ENCODE data around the gene DIP2B.

DIP2B gene

DNA sequence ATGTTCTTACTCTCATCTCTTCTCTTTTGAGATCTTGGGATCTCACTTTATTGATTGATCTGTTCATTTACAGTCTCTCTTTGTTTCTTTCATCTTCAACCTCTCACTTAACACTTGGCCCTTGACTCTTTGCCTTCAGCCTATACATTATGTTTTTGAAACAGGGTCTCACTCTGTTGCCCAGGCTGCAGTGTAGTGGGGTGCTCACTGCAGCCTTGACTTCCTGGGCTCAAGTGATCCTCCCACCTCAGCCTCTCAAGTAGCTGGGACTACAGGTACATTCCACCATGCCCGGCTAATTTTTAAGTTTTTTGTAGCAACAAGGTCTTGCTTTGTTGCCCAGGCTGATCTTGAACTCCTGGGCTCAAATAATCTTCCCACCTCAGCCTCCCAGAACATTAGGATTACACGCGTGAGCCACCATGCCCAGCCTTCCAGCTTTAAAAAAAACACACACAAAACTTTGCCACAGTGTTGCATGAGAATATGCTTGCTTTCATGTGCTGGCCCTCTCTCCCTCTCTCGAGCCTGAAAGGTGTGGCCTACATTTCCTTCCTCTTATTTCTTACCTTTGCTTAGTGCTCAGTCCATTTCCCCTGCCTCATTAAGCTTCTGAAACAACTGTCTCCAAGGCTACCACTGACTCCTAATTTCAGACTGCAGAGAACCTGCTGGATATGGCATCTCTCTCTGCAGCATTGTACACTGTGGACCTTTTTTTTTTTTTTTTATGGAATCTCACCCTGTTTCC, 9.9 kb downstream of the DIP2B start:
- H3K9me2 ChIP-seq (replicated peaks; ENCODE audit: insufficient read depth, low read length): no peaks in the 10 kb centered on the region
- no peak overlapping the region for H3K9ac ChIP-seq (ENCODE audit: low read length)
- no peak overlapping the region for H3K4me3 ChIP-seq (ENCODE audit: insufficient read depth, low read length, poor library complexity, severe bottlenecking)
- H3K36me3 ChIP-seq (ENCODE audit: low read length): no peaks in the 10 kb centered on the region
- H3K4me2 ChIP-seq (ENCODE audit: low read depth, low read length, poor library complexity, severe bottlenecking): no peak overlapping the region
- H3F3A ChIP-seq (ENCODE audit: insufficient read depth): 0 out of 2 replicates have a peak, but pooled peaks cover 4% of the 10 kb centered on the region
- no peaks in the 10 kb centered on the region for H3K27me3 ChIP-seq (ENCODE audit: low read length)
- H4K20me1 ChIP-seq (ENCODE audit: low read depth, low read length): no peaks in the 10 kb centered on the region
- H2AFZ ChIP-seq (ENCODE audit: low read depth, low read length, severe bottlenecking): no peak overlapping the region
- H3K9me3 ChIP-seq (ENCODE audit: insufficient read depth, low read length): no peaks in the 10 kb centered on the region
- peaks cover 29% of the 10 kb centered on the region for H3K79me2 ChIP-seq (ENCODE audit: insufficient read depth, low read length)
- TF ChIP-seq, protein P1, sequence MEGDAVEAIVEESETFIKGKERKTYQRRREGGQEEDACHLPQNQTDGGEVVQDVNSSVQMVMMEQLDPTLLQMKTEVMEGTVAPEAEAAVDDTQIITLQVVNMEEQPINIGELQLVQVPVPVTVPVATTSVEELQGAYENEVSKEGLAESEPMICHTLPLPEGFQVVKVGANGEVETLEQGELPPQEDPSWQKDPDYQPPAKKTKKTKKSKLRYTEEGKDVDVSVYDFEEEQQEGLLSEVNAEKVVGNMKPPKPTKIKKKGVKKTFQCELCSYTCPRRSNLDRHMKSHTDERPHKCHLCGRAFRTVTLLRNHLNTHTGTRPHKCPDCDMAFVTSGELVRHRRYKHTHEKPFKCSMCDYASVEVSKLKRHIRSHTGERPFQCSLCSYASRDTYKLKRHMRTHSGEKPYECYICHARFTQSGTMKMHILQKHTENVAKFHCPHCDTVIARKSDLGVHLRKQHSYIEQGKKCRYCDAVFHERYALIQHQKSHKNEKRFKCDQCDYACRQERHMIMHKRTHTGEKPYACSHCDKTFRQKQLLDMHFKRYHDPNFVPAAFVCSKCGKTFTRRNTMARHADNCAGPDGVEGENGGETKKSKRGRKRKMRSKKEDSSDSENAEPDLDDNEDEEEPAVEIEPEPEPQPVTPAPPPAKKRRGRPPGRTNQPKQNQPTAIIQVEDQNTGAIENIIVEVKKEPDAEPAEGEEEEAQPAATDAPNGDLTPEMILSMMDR (IDR thresholded peaks at IDR 0.05; ENCODE audit: insufficient read depth, low read length, poor library complexity, severe bottlenecking): no peak
- no peak for TF ChIP-seq EZH2phosphoT487 (conservative IDR thresholded peaks at IDR 0.05; ENCODE audit: low read length)
- no peak overlapping the region for H3K27ac ChIP-seq (ENCODE audit: low read depth, low read length)

DNA sequence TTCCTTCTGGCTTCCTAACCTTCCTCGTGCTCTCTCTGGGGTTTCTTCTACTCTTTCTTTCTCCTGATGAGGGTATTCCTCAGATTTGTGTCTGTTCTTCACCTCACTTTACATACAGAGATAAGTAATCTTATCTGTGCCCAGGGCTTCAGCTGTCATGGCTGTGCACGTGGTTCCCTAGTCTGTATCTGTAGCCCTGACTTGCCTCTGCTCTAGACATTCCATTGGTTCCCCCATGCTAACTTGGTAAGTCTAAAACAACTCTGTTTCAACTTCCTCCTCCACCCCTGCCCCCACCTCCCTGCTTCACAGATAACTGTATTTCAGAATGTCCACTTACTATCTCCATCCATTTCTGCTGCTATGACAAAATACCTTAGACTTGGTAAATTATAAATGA, 10.8 kb downstream of the DIP2B start:
- Histone ChIP-seq H3K4me2 (ENCODE audit: low read depth, low read length, poor library complexity, severe bottlenecking) (no peak overlapping the region), H3K79me2 (ENCODE audit: insufficient read depth, low read length) (peaks cover 32% of the 10 kb centered on the region), H3K27ac (ENCODE audit: low read depth, low read length) (no peak overlapping the region), H3K36me3 (ENCODE audit: low read length) (no peaks in the 10 kb centered on the region), H3K4me3 (ENCODE audit: insufficient read depth, low read length, poor library complexity, severe bottlenecking) (no peak overlapping the region), H3K9me3 (ENCODE audit: insufficient read depth, low read length) (no peaks in the 10 kb centered on the region), H4K20me1 (ENCODE audit: low read depth, low read length) (no peaks in the 10 kb centered on the region; the same call in 1 of the 2 replicates), H3K27me3 (ENCODE audit: low read length) (no peaks in the 10 kb centered on the region), H3K9ac (ENCODE audit: low read length) (no peak overlapping the region), H2AFZ (ENCODE audit: low read depth, low read length, severe bottlenecking) (no peak overlapping the region), H3K9me2 (replicated peaks; ENCODE audit: insufficient read depth, low read length) (no peaks in the 10 kb centered on the region), H3F3A (ENCODE audit: insufficient read depth) (peaks cover 9% of the 10 kb centered on the region; the same call in 1 of the 2 replicates)
- no peak for TF ChIP-seq EZH2phosphoT487 (conservative IDR thresholded peaks at IDR 0.05; ENCODE audit: low read length)
- TF ChIP-seq, protein P1 (IDR thresholded peaks at IDR 0.05; ENCODE audit: insufficient read depth, low read length, poor library complexity, severe bottlenecking): no peak

DNA sequence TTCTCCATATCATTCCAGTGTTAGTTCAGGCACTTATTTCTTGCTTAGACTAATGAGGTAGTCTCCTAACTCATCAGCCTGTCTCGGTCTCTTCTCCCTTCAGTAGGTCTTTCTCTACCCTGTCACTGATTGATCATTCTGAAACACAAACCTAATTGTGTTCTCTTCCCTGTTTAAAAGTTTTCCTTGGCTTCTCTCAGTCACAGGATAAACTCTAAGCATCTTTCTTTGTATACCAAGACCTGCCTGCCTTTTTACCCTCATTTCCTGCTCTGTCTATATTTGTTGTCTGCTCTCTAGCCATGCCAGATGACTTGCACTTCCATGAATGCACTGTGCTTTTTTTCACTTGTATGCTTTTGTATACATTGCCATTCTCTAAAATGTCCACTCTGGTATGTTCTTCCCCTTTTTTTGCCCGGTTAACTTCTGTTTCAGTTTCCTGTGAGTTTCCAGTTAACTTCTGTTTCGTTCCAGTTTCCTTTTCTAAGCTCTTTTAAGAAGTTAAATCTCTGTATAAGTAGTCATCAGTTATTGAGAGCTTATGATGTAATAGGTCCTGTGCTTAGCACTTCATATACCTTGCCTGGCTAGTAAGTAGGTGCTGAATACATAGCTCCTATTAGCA, 12.8 kb downstream of the DIP2B start:
- Histone ChIP-seq H3K4me3 (ENCODE audit: insufficient read depth, low read length, poor library complexity, severe bottlenecking) (no peak overlapping the region), H3K4me2 (ENCODE audit: low read depth, low read length, poor library complexity, severe bottlenecking) (no peak overlapping the region), H3K27ac (ENCODE audit: low read depth, low read length) (no peak overlapping the region; the same call in 1 of the 2 replicates), H3K9me3 (ENCODE audit: insufficient read depth, low read length) (no peaks in the 10 kb centered on the region), H3F3A (ENCODE audit: insufficient read depth) (peaks cover 12% of the 10 kb centered on the region; the same call in 1 of the 2 replicates), H4K20me1 (ENCODE audit: low read depth, low read length) (no peaks in the 10 kb centered on the region; the same call in 1 of the 2 replicates), H2AFZ (ENCODE audit: low read depth, low read length, severe bottlenecking) (no peak overlapping the region), H3K79me2 (ENCODE audit: insufficient read depth, low read length) (peaks cover 43% of the 10 kb centered on the region), H3K9me2 (replicated peaks; ENCODE audit: insufficient read depth, low read length) (no peaks in the 10 kb centered on the region), H3K9ac (ENCODE audit: low read length) (no peak overlapping the region), H3K27me3 (ENCODE audit: low read length) (no peaks in the 10 kb centered on the region), H3K36me3 (ENCODE audit: low read length) (no peaks in the 10 kb centered on the region)
- TF ChIP-seq EZH2phosphoT487 (conservative IDR thresholded peaks at IDR 0.05; ENCODE audit: low read length): no peak
- TF ChIP-seq, protein P1 (IDR thresholded peaks at IDR 0.05; ENCODE audit: insufficient read depth, low read length, poor library complexity, severe bottlenecking): no peak

Data from SU-DHL-6 (cell line).